GM19035 (cell line): ENCODE data around the gene TMEM59.
"Not testable (repeated sequence)": the region's sequence is repeated elsewhere in the genome, so short reads cannot be mapped to it uniquely, and the experiment has no call there.

Experiments
- ATAC-seq: cut with Tn5 transposase; IDR thresholded peaks from one replicate; pipeline ENCODE4 v1.9.1; 2021; ENCODE audit not compliant: unreplicated experiment

The TMEM59 gene

DNA sequence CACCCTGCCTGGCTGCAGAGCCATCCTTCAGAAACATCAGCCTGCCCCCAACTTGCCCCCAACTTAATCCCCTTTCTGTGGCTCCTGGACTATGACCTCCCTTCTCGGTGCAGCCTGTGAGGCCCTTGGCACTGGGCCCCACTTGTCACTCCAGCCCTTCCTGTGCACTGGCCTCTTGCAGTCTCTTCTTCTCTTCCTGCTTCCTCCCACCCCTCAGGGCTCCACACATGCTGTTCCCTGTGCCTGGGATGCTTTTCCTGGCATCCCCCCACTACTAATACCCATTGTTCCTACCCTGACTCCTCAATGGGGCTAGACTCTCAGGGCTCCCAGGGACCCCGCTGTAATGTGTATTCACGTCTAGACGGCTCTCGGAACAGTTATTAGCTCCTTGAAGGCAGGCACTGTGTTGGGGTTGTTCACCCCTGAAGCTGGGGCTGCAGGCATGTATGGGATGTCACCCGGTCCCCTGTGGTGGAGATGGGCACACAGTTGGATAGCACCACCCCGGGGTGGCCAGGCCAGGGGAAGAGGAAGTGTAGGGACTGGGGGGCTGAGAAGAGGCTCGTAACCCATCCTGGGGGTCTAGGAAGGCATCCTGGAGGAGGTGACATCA is 39.5 kb downstream of the TMEM59 start:
- ATAC-seq = no peak

DNA sequence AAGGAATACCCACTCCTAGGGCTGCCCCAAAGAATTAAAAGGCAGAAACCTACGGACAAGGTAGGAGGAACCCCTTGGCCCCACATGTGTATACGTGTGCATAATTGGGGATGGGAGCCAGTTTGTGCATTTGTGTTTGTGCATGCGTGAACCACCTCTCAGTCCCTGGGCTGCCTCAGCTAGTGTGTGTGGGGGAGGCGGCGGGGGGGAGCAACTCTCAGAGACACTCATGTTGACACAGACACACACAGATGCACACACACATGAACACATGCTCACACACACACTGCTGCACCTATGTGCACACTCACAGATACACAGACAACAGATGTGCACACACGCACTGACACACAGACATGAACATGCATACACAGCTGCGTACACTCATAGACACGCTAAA is 40.1 kb downstream of the TMEM59 start:
- ATAC-seq = no peak

DNA sequence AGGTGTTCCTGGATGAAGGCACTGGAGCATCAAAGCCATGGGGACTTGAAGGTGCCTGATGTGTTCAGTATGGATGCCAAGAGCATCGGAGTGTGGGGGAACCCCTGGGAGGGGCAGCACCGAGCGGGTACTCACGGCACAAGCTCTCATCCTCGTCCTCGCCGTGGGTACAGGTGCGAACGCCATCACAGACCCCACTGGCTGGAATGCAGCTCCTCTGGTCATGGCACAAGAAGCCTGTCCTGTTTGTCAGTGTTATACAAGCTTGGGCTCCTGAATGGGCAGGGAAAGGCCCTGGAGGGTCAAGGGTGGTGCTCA is 41.0 kb downstream of the TMEM59 start:
- no peak for ATAC-seq

DNA sequence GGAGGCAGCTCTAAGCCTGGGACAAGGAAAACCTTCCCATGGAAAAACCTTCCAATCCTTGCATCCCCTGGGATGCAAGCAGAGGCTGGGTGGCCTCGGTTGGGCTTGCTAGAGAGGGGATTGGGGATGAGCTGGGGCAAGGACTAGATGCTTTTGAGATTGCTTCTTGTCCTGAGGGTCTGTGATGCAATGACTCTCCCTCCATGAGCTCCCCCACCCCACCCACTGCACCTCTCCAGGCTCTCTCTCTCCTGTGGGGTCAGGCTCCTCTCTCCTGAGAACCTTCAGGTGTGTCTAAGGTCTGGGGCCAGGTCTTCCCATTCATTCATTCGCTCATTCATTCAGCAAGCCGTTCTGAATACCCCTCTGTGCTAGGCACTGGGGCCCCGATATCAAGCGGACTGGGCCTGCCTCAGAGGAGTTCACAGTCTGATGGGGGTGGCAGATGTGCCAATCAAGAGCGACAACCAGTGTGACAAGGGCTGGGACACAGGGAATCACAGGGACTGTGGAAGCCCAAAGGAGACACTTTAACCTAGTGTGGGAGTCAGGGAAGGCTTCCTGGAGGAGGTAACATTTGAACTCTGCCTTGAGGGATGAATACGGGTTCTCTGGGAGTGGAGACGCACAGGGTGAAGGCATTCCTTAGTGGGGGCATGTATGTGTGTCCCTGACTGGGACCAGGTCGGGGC is 41.5 kb downstream of the TMEM59 start:
- no peak for ATAC-seq

DNA sequence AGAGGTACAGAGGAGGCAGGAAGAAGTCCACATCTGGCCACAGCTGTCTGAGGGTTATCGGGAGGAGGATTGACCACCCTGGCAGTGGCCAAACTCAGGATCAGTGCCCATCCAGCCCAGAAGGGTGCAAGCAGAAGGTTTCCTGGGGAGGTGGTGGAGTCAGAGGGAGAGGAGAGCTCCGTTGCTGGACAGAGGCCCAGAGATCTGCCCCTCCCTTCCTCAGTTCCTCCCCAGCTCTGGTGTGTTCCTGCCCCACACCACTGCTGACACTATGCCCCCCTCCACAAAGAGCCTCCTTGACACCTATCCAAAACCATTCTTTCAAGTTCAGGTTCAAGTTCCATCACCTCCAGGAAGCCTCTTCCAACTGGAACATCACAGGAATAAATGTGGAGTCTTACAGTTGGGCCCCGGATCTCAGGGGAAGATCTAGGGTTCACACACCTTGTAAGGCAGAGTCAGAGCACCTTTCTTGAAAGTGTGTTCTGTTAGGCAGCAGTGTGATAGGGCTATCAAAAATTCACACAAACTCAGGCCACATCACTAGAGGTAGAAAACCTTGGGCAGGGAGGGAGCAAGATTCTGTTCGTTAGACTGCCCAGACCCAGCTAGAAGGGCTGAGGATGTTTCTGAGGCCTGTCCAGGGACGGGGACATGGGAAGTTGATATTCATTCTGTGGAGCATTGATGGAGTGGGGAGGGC is 42.4 kb downstream of the TMEM59 start:
- ATAC-seq = no peak

DNA sequence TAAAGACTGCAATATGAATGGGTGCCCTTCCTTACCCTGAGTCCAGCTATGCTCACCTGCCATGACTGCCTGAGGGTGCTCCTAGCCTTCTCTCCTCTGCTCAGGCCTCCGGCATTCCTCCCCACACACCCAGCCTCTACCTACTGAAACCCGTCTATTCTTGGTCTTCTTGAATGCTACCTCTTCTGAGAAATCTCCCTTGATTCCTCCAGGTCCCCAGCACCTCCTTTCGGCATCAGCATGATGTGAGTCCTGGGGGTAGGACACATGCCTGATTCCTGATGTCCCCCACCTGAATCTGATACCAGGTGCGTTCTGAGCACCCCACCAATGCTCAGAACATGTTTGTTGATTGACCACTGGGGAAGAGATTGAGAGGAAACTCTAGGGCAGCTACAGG is 43.6 kb downstream of the TMEM59 start:
- ATAC-seq = no peak

DNA sequence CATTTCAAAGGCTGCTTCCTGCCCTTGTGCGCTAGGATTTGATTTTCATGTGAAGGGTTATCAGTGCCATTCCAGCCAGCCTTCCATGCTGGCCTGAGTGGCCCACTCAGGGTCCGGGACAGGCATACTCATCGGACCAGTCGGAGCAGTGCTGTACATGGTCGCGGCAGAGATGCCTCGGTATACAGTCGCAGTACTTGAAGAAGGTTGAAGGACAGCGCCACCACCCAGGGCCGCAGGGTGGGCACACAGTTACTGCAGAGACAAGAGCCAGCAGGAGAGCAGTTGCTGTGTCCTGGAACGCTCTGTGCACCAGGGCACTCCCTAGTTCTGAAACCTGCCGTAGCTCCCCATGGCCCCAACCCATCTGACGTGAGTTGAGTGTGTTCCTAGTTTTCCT is 44.1 kb downstream of the TMEM59 start:
- no peak for ATAC-seq

DNA sequence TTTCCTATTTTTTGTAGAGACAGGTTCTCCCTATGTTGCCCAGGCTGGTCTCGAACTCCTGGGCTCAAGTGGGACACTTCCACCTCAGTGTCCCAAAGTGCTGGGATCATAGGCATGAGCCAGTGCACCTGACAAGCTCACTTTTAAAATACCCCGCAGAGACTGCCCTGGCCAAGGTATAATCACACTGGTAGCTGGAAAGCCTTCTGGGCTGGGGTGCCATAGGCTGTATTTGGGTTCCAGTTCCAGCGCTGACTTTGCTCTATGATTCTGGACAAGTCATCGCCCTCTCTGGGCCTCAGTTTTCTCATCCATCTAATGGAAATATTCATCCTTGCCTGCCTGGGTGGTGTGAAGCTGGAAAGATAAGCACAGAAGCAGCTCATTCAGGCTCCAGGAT is 45.4 kb downstream of the TMEM59 start:
- no peak for ATAC-seq

DNA sequence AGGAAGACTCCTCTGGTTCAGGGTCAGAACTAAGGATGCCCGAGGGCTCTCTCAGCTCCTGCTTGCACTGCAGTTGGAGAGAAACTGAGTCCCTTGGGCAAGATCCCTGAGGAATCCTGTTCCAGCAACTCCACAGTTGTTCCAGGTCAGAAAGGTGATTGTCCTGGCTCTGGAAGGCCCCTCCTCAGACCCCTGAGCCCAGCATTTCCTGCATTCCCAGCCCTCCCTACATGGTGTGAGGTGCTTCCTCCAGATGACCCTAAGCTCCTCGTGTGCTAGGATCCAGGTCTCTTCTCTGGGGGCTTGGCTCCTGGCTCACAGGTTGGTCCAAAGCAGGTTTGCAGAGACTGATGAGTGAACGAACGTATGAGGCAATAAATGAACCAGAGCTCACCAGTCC is 46.5 kb downstream of the TMEM59 start:
- no peak for ATAC-seq

DNA sequence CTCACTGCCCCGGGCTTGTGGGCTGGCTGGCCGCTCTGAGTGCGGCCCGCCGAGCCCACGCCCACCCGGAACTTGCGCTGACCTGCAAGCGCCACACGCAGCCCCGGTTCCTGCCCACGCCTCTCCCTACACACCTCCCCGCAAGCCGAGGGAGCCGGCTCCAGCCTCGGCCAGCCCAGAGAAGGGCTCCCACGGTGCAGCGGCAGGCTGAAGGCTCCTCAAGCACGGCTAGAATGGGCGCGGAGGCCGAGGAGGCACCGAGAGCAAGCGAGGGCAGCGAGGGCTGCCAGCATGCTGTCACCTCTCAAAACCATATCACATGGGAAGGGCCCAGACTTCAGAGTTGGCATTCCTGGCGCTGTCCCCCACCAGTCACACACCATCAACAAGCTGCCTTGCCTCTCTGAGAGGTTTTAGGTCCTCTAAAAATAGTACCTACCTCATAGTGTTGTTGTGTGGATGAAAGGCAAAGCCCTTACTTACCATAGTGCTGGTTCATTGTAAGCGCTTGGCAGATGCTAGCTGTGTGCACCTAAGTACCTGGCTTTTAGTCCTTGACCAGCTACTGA is 48.4 kb downstream of the TMEM59 start:
- no peak for ATAC-seq

DNA sequence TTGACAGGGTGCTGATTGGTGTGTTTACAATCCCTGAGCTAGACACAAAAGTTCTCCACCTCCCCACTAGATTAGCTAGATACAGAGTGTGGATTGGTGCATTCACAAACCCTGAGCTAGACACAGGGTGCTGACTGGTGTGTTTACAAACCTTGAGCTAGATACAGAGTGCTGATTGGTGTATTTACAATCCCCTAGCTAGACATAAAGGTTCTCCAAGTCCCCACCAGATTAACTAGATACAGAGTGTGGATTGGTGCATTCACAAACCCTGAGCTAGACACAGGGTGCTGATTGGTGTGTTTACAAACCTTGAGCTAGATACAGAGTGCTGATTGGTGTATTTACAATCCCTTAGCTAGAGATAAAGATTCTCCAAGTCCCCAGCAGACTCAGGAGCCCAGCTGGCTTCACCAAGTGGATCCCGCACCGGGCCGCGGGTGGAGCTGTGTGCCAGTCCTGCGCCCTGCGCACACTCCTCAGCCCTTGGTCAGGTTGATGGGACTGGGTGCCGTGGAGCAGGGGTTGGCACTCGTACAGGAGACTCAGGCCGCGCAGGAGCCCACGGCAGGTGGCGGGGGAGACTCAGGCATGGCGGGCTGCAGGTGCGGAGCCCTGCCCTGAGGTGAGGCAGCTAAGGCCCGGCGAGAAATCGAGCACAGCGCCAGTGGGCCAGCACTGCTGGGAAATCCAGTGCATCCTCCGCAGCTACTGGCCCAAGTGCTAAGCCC is 49.1 kb downstream of the TMEM59 start:
- not testable (repeated sequence) for ATAC-seq

DNA sequence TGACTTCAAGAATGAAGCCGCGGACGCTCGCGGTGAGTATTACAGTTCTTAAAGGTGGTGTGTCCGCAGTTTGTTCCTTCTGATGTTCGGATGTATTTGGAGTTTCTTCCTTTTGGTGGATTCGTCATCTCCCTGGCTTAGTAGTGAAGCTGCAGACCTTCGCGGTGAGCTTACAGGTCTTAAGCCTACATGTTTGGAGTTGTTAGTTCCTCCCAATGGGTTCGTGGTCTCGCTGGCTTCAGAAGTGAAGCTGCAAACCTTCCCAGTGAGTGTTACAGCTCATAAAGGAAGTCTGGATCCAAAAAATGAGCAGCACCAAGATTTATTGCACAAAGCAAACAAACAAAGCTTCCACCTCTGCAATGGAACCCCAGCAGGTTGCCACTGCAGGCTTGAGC is 49.8 kb downstream of the TMEM59 start:
- no peak for ATAC-seq

DNA sequence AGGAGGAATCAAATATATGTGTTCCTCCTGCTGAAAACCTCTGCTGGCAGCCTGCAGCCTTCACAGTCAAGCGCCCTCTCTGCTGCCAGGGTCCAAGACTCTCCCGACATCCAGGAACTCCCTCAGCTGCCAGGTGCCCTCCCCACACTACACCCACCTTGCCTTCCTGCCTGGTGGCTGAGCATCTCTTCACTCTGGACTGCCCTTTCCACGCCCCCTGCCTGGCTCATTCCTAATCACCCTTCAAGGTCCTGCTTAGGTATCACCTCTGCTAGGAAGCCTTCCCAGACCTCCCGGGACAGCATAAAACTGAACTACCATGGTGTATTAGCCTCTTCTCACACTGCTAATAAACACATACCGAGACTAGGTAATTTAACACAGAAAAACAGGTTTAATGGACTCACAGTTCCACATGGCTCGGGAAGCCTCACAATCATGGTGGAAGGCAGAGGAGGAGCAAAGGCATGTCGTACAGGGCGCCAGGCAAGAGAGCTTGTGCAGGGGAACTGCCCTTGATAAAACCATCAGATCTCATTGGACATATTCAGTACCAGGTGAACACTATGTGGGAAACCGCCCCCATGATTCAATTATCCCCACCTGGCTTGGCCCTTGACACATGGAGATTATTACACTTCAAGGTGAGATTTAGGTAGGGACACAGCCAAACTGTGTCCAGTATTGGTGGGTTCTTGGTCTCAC is 50.3 kb downstream of the TMEM59 start:
- ATAC-seq = no peak

DNA sequence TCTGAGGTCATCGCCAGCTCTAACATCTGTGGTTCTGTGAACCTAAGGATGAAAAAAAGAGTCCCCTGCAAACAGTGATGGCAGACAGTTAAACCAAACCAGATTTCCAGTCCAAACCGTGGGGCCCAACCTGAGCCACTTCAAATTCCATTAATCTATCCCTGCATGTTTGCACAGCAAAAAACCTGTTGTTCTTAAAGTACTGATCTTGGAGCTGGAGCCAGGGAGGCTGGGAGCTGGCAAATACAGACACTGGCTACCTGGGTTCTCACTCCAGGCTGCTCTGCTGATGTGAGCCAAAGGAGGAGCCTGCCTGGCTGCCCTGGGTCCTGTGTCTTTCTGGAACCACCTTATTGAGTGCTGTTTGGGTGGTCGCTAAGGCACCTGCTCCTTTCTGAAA is 51.4 kb downstream of the TMEM59 start:
- no peak for ATAC-seq

DNA sequence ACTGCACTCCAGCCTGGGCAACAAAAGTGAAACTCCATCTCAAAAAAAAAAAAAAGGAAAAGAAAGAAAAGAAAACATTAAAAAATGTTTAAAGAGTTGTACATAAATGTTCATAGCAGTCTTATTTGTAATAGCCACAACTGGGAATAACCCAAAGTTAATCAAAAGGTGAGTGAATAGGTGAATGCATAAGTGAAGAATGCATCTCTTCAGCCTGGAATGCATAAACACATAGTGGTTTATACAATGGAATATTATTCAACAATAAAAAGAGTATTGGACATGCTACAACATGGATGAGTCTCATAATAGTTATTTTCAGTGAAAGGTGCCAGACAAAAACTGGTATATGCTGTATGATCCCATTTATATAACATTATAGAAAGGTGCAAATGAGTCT is 53.1 kb downstream of the TMEM59 start:
- no peak for ATAC-seq

DNA sequence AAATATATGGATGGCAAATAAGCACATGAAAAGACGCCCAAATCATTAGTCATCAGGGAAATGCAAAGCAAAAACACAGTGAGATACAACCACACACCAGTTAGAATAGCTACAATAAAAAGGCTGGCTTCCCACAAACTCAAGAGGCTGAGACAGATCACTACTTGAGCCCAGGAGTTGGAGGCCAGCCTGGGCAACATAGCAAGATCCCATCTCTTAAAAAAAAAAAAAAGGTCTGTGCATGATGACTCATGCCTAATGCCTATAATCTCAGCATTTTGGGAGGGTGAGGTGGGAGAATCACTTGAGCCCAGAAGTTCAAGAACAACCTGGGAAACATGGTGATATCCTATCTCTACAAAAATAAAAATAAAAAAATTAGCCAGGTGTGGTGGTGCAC is 54.8 kb downstream of the TMEM59 start:
- no peak for ATAC-seq

DNA sequence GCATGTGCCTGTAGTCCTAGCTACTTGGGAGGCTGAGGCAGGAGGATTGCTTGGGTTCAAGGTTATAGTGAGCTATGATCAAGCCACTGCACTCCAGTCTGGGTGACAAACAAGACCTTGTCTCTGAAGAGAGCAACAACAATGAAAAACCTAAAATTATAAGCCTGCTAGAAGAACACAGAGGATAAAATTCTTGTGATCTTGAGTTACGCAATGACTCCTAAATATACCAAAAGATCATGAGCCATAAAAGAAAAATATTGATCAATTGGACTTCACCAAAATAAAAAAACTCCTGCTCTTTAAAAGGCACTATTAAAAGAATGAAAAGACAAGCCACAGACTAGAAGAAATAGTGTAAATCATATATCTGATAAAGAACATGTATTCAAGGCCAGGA is 57.3 kb downstream of the TMEM59 start:
- ATAC-seq = no peak

DNA sequence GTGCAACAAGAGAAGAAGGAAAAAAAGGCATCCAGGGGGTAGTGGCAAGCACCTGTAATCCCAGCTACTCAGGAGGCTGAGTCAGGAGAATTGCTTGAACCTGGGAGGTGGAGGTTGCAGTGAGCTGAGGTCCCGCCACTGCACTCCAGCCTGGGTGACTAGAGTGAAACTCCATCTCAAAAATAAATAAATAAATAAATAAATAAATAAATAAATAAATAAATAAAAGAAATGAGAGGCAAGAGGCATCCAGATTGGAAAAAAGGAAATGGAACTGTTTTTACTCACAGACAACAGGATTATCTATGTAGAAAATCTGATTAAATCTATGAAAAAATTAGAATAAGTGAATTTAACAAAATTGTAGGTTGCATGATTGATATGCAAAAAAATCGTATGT is 58.5 kb downstream of the TMEM59 start:
- ATAC-seq = not testable (repeated sequence)

DNA sequence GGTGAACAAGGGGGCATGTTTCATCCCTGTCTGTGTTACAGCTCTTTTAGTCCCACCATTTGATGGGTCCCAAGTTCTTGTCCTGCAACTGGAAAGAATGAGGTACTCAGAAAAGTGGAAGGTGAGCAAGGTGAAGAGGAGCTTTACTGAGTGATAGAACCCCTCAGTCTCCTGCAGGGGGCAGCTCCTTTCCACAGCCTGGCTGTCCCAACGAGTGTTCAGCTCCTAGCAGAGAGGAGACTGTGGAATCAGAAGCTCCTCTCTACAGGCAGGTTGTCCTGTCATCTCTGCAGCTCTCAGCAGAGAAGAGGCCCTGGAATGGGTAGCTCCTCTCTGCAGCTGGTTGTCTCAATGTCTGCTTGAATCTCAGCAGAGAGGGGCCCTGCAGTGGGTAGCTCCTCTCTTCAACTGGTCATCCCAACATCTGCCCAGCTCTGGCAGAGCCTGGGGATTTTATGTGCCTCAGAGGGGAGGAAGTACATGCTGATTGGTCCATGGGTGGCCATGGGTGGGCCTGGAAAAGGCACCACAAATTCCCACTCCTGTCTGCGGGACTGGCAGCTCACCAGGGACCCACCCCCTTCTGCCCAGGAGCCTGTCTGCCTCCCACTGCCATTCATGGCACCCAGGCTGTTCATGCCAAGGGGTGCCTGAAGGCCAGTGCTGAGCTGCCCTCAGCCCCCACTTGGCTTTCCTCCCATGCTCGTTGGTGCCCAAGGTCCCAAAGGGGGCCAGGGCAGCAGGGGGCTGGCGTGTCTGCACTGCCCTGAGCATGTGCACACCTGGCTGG is 60.7 kb downstream of the TMEM59 start:
- ATAC-seq = no peak

DNA sequence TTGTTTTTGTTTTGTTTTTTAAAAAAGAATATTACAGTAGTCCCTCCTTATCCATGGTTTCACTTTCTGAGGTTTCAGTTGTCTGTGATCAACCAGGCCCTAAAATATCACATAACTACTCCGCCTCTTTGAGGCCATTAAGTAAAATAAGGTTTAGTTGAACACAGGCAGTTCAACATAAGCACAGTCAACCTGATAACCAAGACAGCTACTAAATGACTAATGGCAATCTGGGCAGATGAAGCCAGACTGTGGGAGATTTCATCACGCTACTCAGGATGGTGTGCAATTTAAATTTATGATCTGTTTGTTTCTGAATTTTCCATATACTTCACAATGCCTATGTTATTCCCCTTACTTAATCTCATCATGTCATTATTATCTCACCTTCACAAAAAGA is 65.1 kb downstream of the TMEM59 start:
- no peak for ATAC-seq
